Left ventricle myocardium superior (tissue), 1 donor: ENCODE data around the gene DYNC1H1. TPM values are rescaled to one million over a fixed set of nuclear protein-coding genes. Genes with fewer than 3 reads are reported as not detected.
"Not testable (repeated sequence)": the region's sequence is repeated elsewhere in the genome, so short reads cannot be mapped to it uniquely, and the experiment has no call there.

Source experiments
- ATAC-seq: fragments of 200-7000 bp; cut with Tn5 transposase; one replicate; pipeline ENCODE4 v1.9.1; 2020; ENCODE audit warnings: mild to moderate bottlenecking, moderate library complexity
- DNase-seq: peaks from one replicate; pipeline ENCODE4 v3.0.0-alpha.2; 2020
- intact Hi-C: fragments of 100-400 bp; cut with micrococcal nuclease; formaldehyde crosslinking; loops from one replicate; pipeline ENCODE4 v1.11.0; 2022
- total RNA-seq: library from RNA; stranded (reverse); fragmentation: NEBNext Ultra II Directional; extraction: Animal tissue kit (Norgen Biotek cat#: 25700); gene quantifications from one replicate; pipeline ENCODE4 v1.2.1, GENCODE V29; 2021
- donor health status: DM: no; HTN: yes; CAD: no; lungs with severe emphysema.

DYNC1H1 gene
- total RNA-seq, 1 donor from 2014 or later: 387 TPM

DNA sequence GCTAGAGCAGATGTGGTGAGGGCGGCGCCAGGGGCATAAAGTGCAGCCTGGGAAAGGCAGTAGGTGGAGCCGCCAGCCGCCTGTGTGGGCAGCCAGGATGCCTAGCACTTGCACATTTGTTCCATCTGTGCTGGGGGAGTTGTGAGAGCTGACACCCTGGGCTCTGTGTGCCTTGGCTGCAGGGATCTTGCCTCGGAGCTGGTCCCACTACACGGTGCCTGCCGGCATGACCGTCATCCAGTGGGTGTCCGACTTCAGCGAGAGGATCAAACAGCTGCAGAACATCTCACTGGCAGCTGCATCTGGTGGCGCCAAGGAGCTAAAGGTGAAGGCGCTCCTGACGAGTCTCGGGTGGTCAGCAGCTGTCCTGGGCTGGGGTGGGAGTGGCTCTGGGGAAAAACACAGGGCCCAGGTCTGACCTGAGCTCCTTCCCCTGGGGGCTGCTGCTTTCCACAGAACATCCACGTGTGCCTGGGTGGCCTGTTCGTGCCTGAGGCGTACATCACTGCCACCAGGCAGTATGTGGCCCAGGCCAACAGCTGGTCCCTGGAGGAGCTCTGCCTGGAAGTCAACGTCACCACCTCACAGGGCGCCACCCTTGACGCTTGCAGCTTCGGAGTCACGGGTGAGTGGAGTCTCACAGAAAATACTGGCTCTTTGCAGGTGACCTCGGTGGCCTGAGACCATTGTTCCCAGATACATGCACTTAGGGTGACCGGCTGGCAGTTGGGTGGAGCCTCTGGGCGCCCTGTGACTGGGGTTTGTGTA, 85.1 kb downstream of the DYNC1H1 start:
- no peak for ATAC-seq
- intact Hi-C loops: no loop called here

DNA sequence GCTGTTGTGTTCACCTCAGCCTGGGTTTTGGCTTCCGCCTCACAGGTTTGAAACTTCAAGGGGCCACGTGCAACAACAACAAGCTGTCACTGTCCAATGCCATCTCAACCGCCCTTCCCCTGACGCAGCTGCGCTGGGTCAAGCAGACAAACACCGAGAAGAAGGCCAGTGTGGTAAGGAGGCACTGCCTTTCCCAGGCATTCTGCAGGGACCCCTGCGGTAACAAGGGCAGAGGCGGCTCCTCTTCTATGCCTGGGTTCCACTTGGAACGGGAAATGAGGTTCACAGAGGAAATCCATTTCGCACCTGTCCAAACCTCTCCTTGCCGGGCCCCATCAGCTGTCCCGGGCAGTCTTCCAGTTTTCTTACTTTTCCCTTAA, 85.6 kb downstream of the DYNC1H1 start:
- DNase-seq: no peak
- intact Hi-C loops: no loop called here
- no peak for ATAC-seq

More for the DNA sequence above, 85.1 kb downstream of the DYNC1H1 start:
- no peak for DNase-seq

DNA sequence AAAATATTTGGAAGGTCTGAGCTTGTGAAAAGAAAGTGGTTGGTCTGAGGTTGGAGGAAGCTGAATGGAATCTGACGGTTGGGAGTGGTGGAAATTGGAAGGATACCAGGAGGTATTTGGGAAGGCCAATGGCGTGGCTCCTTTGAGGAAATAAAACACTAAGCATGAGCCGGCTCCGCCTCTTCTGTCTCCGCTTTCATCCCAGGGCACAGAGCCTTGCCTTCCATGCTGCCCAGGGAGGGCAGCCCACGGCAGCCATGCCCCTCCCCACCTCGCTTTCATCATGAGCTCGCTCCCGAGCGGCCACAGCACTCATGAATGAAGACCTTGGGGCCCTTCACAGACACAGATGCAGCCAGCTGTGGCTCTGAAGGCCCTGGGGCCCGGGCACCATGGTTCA, 86.3 kb downstream of the DYNC1H1 start:
- DNase-seq (no peak), ATAC-seq (no peak)
- intact Hi-C loops: no loop called here

DNA sequence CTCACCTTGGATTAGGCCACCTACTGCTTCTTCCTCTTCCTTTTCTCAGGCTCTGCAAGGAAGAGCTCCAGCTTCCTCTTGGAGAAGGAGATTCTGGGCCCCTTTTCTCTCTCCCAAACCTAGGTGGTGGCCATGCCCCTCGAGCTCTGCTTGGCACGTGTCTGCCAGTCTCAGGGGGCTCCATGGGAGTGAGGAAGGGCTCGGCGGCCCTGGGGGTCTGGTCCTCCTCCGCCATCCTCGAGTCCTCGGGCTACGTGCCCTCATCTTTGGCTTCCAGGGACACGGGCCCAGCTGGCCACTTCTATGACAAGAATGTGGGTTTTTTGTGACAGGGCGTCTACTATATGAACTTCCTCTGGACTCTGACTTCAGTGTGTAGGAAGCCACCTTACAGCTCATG, 88.1 kb downstream of the DYNC1H1 start:
- intact Hi-C loops: no loop called here
- no peak for ATAC-seq
- no peak for DNase-seq

DNA sequence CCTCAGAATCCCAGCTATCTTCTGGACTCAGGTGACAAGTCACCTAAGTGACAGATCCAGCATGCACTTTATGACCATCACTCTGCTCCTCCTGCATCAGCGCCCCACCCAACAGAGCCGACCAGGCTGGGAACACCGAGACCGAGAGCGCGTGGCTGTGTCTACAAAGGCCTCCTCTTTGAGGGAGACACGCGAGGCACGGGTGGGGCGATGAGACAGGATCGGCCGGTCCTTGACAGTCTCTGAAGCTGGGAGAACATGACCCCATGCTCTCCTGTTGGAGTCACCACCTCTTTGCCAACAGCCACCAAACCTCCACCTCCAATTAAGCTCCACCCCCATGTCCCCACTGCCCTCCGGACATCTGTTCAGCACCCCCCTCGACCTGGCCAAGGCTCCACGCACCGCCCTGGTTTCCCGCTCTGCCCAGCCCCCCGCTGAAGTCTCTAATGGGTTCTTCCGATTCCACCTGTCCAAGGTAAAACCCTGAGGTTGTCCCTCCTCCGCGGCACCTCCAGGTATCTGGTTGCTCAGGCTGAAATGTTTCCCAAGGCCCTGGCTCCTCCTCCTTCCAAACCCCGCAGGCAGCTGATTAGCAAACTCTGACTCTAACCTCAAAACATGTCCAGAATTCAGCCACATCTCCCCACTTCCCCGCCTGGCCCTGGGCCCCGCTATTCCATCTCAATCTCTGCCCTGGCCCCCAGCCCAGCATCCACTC, 91.0 kb downstream of the DYNC1H1 start:
- intact Hi-C loops: no loop called here
- DNase-seq: no peak
- ATAC-seq: no peak

DNA sequence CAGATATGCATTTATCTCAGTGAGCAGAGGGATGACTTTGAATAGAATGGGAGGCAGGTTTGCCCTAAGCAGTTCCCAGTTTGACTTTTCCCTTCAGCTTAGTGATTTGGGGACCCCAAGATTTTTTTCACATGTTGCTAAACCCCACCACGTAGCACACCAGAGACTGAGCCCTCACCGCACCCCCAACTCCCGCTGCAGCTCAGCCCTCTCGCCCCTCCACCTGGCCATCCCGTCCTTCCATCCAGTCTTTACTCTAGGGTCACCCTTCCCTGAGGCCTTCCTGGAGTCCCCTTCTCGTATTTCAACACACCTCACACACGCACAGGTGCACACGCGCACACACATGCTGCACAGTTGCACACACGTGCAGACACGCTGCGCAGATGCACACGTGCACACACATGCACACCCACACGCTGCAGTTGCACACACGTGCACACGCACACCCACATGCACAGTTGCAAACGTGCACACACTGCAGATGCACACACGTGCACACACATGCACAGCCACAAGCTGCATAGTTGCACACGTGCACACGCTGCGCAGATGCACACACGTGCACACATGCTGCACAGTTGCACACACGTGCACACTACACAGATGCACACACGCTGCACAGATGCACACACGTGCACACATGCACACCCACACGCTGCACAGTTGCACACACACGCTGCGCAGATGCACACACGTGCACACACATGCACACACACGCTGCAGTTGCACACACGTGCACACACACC, 92.5 kb downstream of the DYNC1H1 start:
- ATAC-seq (no peak), DNase-seq (no peak)
- intact Hi-C loops: no loop called here

DNA sequence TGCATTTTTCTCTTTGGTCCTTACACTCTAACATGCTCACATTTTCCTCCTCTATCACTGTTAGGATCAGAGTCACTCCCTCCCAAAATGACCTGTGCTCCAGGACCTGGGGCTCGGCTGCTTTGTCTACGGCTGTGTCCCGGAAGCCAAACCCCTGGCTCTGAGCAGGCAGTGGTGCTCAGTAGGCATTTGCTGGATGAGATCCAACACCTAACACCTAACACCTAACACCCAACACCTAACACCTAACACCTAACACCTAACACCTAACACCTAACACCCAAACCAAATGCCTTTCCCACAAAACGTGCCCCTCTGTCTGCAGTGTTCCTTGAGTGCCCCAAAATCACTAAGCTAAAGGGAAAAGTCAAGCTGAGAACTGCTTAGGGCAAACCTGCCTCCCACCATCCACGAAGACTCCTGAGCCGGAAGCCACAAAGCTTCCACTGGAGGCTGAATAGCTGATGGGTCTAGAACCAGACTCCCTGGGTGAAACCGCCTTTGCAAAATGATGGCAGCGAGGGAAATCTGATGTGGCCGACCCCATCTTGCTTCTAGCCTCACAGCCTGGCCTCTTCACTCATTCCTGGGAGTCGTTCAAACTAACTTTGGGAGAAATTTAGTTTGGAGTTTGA, 93.2 kb downstream of the DYNC1H1 start:
- ATAC-seq (no peak), DNase-seq (no peak)
- intact Hi-C loops: no loop called here

DNA sequence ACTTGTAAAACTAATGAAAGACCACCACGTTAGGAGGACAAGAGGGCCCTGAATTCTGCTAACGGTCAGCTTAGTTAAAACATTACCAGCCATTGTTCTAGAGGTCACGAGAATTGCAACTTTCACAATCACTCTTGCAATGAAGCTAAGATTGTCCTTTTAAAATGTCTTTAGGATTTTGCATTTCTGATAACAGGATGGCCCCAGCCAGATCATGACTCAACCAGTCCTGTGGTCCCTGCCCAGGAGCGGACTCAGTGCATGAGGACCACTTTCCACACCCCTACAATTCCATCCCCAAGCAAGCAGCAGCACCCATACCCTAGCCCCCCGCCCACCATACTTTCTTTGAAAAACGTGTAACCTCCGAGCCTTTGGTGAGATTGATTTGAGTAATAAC, 93.8 kb downstream of the DYNC1H1 start:
- no peak for ATAC-seq
- intact Hi-C loops: no loop called here
- no peak for DNase-seq

DNA sequence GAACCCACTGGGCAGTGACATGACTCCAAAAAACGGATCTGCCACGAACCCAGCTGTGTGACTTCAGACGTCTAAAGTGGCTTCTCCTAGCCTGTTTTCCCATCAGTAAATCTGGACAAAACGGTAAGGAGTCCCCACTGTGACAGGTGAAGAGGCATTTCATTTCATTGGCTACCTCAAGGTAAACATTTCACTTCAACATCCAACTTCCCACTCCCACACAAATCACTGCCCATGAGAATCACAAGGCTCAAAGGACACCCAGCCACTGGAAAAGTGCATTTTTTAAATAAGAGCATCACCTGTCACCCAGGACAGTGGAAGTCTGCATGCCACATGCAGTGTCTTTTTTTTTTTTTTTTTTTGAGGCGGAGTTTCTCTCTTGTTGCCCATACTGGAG, 94.6 kb downstream of the DYNC1H1 start:
- intact Hi-C loops: no loop called here
- ATAC-seq (no peak), DNase-seq (no peak)

DNA sequence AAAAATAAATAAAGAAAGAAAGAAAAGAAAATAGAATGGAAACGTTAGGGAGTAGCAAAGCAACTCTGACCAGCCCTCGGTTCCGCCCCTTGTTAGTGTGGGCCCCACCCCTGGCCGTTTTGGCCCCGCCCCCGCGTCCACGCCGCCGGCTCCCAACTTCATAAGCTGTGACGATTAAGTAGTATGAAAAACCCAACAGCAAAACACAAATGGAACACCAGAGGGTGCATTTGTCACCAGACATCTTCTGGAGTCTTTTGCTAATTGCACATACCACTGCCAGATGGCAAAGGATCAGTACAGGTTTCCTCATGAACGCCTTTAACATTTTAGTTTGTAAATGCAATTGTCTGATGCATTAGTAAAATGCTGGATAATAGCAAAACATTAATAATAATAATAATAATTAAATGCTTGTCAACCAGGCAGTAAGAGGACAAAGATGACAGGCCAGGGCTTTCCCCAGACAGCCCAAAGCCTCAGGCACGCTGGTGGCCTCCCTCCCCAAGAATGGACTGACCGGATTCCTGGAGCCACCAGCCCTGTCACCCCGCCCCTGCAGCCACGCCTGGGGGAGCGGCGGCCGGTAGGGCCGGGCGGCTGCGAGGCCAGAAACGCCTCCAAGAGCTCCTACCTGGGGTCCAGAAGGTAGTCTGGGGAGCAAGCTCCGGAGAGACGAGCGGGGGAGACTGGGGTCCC, 98.9 kb downstream of the DYNC1H1 start:
- ATAC-seq (peak; percentile 96), DNase-seq (peak; percentile 91)
- intact Hi-C loops: no loop called here

DNA sequence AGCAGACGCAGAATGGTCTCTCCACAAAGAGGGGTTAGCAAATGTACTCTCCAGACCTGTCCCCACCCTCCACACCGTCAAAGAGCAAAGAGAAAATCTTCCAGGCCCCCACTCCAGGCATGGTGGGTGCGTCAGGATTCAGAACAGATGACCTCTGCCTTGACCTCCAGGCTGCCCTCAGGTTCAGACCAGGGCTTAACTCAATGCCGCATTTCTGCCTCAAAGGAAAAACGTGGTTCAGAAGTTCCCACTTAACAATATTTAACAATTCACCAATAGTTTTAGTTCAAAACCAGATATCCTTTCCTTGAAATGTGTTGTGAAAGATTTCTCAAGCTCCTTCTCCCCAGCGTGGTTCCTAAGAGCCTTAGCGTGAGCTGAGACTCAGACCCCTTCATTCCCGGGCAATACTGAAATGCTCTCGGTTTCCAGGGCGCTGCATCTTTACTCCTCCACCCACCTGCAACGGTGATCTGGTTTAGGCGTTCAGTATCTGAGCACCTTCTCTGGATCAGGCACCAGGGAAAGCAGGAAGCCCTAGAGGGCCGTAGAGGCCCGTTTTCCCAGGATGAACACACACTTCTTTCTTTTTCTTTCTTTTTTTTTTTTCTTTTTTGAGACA, 99.5 kb downstream of the DYNC1H1 start:
- no peak for ATAC-seq
- DNase-seq: no peak
- intact Hi-C loops: no loop called here

DNA sequence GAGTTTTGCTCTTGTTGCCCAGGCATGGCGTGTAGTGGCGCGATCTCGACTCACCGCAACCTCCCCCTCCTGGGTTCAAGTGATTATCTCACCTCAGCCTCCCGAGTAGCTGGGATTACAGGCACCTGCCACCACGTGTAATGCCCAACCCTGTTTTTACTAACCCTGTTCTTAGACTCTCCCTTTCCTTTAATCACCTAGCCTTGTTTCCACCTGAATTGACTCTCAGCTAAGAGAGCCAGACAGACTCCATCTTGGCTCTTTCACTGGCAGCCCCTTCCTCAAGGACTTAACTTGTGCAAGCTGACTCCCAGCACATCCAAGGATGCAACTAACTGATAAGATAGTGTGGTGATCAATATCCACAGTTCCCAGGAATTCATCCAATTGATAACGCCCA, 100.2 kb downstream of the DYNC1H1 start:
- intact Hi-C loops, DNase-seq, ATAC-seq: not testable (repeated sequence)

DNA sequence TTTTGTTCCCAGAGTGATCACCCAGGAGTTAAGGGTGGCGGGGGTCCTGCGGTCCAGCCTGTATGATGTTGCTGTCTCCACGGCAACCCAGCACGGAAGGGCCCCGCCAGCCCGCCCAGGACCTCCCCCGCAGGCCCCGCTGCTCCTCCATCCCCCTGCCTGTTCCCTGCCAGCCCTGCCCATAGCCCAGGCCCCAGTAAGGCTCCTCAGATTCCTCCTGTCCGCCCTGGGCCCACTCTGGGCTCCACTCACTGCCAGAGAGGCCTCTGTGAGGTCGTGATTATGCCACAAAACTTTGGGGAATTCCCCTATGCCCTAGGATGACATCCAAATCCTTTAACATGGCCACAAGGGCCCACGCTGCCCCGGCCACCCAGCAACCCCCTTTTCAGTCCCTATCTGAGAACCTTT, 101.7 kb downstream of the DYNC1H1 start:
- ATAC-seq (no peak), DNase-seq (no peak)
- intact Hi-C loops: no loop called here

DNA sequence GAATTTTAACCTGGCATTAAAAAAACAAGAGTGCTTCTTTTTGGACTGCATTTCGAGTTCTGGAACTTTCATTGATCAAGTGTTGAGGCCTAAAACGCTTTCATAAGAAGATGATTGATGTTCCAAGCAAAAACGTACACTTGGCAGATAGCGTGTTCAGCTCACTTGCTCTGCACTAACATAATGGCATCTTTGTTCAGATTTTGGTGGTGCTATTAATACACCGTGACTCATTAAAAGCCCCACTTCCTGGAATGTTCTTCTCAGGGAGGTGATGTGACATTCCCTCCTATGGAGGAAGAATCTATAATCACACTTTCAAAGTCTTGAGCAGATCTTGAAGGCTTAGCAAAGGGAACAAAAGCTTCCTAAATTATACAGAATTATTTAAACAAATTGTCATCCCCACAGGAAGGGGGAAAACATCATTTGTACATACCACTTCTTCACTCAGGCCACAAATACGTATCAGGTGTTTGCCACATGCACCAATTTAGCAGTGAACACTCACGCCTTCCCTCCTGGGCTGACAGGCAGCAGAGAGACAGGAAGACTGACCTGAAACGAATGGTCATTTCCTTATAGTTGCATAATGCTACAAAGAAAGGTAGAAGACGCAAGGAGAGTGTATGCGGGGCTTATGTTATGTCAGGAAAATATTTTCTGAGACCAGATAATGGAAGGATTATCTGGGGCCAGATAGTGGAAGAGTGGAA, 107.1 kb downstream of the DYNC1H1 start:
- DNase-seq: no peak
- ATAC-seq: no peak
- intact Hi-C loops: no loop called here

DNA sequence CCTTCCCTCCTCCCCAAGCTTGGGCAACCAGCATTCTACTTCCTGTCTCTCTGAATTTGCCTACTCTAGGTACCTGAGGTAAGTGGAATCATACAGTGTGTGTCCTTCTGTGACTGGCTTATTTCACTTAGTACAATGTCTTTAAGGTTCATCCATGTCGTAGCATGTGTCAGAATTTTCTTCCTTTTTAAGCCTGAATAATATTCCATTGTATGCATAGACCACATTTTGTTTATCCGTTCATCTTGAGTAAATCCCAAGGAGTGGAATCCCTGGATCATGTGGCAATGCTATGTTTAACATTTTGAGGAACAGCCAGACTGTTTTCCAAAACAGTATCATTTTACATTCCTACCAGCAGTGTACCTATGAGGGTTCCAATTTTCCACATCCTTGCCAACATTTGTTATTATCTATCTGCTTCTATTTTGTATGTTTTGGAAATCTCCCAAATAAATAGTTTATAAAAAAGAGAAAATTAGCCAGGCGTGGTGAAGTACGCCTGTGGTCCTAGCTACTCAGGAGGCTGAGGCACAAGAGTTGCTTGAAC, 110.1 kb downstream of the DYNC1H1 start:
- intact Hi-C loops: no loop called here
- ATAC-seq (no peak), DNase-seq (no peak)

DNA sequence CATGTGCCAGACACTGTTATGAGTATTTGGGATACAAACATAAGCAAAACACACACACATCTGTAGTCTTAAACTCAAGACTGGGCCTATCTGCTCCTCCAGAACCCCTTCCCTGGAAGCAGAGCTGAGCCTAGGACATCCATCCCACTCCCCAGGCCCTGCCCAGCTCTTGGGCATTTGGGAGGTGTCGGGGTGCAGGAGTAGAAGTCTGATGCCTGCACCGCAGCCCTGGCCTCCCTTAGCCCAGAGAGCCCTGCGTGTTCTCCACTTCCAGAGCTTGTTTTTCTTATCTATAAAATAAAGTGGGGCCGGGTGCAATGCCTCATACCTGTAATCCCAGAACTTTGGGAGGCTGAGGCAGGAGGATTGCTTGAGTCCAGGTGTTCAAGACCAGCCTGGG, 110.8 kb downstream of the DYNC1H1 start:
- no peak for DNase-seq
- intact Hi-C loops: no loop called here
- no peak for ATAC-seq

DNA sequence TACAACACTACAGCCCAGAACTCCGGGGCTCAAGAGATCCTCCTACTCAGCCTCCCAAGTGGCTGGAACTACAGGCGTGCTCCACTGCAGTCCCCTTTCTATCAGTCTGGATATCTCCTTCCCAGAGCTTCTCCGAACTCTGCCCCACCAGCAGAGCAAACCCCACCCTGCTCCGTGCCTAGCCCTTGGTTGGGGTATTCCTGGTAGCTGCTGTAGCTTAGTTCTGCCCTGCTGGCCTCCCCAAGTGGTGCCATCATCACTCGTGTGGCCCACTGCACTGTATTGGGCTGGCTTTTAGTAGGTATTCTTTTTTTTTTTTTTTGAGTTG, 113.0 kb downstream of the DYNC1H1 start:
- intact Hi-C loops: no loop called here
- no peak for ATAC-seq
- DNase-seq: no peak

DNA sequence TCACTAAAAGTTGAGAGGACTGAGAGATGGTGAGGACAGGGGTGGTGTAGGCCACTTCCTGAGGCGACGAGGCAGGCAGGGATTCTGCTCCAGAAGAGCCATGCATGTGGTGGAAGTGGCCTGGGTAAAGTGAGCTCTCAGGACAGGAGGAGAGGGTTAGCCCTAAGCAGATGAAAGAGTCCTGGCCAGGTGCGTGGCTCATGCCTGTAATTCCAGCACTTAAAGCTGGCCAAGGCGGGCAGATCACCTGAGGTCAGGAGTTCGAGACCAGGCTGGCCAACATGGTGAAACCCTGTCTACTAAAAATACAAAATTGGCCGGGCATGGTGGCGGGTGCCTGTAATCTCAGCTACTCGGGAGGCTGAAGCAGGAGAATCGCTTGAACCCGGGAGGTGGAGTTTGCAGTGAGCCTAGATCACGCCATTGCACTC, 114.0 kb downstream of the DYNC1H1 start:
- DNase-seq, intact Hi-C loops, ATAC-seq: not testable (repeated sequence)
